Gastroesophageal sphincter (tissue), 3 donors: Measurements from ENCODE around the gene KRTAP9-8.
"Not testable (repeated sequence)": the region's sequence is repeated elsewhere in the genome, so short reads cannot be mapped to it uniquely, and the experiment has no call there.

Experiments
- CTCF ChIP-seq, 4 experiments: fragments of 200-600 bp in 2 of 4; fragments of 450-650 bp in 2 of 4; sonication (generic) in 1 of 4; IDR thresholded peaks; one replicate each; pipeline ENCODE4 v1.5.1; 2017 to 2019; ENCODE audit warnings: antibody characterized with exemption in 4 of 4, mild to moderate bottlenecking in 2 of 4, moderate library complexity in 2 of 4
- POLR2A ChIP-seq, 2 donors: fragments of 450-650 bp; IDR thresholded peaks; one replicate each; pipeline ENCODE4 v1.6.1; 2017; ENCODE audit warnings: antibody characterized with exemption in 2 of 2, mild to moderate bottlenecking in 2 of 2, moderate library complexity in 1 of 2
- POLR2AphosphoS5 ChIP-seq: sonication (generic); formaldehyde crosslinking; IDR thresholded peaks from one replicate; pipeline ENCODE4 v1.6.1; 2017; ENCODE audit warnings: antibody characterized with exemption

- TF ChIP-seq CTCF (IDR thresholded peaks at IDR 0.05); POLR2A (IDR thresholded peaks at IDR 0.05); POLR2AphosphoS5: not testable (repeated sequence)
Measured at GRCh38 chr17:41237116-41237515, 683 bp upstream of the KRTAP9-8 start.
